LNCAP (cell line): ENCODE data around the gene ESR1.

Experiments
- CTCF ChIP-seq: fragments of 450-650 bp; IDR thresholded peaks from 2 replicates; pipeline ENCODE4 v1.5.1; 2017; ENCODE audit warnings: mild to moderate bottlenecking

ESR1 gene

GRCh38 chr6:152091201-152091600, 283.7 kb downstream of the ESR1 start:
- no peak for TF ChIP-seq CTCF

GRCh38 chr6:152091851-152092341, 284.4 kb downstream of the ESR1 start:
- TF ChIP-seq CTCF = no peak

- TF ChIP-seq CTCF = no peak
Measured at GRCh38 chr6:152093711-152094110, 286.2 kb downstream of the ESR1 start.

- TF ChIP-seq CTCF = no peak
Measured at GRCh38 chr6:152094276-152094675, 286.8 kb downstream of the ESR1 start.

- no peak for TF ChIP-seq CTCF
Measured at GRCh38 chr6:152094992-152095592, 287.6 kb downstream of the ESR1 start.

GRCh38 chr6:152096863-152097496, 289.5 kb downstream of the ESR1 start:
- peak; percentile 38; the same call in 1 of the 2 replicates for TF ChIP-seq CTCF

- TF ChIP-seq CTCF = no peak
Measured at GRCh38 chr6:152098683-152099082, 291.2 kb downstream of the ESR1 start.
